A549 (cell line): Measurements from ENCODE around the gene TFRC.

Experiments used
- CEBPB ChIP-seq, 2 experiments: fragments of >200 bp in 1 of 2; sonication (Bioruptor Twin) in 1 of 2; formaldehyde crosslinking in 1 of 2; IDR thresholded peaks; 2 replicates each; pipeline ENCODE4 v1.6.1; 2012 to 2016
- CHD2 ChIP-seq: fragments of 150-350 bp; IDR thresholded peaks from 2 replicates; pipeline ENCODE4 v1.6.1; 2014; ENCODE audit warnings: low read length; ENCODE audit not compliant: partially characterized antibody
- JUN ChIP-seq, 2 experiments: fragments of >200 bp; sonication (Bioruptor Twin); formaldehyde crosslinking; IDR thresholded peaks; 2 replicates in 1 of 2; 3 replicates in 1 of 2; pipeline ENCODE4 v1.6.1; 2016 to 2017
- NFE2L2 ChIP-seq: fragments of 150-350 bp; conservative IDR thresholded peaks from 2 replicates; pipeline ENCODE4 v1.6.1; 2014; ENCODE audit warnings: low read length
- NR3C1 ChIP-seq: fragments of >200 bp; sonication (Bioruptor Twin); formaldehyde crosslinking; IDR thresholded peaks from 3 replicates; pipeline ENCODE4 v1.6.1; 2017
- PHF8 ChIP-seq: fragments of 200-600 bp; sonication (generic); IDR thresholded peaks from 2 replicates; pipeline ENCODE4 v1.6.1; 2016; ENCODE audit warnings: low read depth, mild to moderate bottlenecking, antibody characterized with exemption, moderate library complexity, borderline replicate concordance
- ZFP36 ChIP-seq: fragments of 450-650 bp; IDR thresholded peaks from 2 replicates; pipeline ENCODE4 v1.6.1; 2014; ENCODE audit warnings: borderline replicate concordance; ENCODE audit not compliant: partially characterized antibody
- ZSCAN20 ChIP-seq: fragments of 250-450 bp; sonication (Bioruptor Pico); IDR thresholded peaks from 2 replicates; pipeline ENCODE4 v1.8.0; 2022; ENCODE audit warnings: mild to moderate bottlenecking, moderate library complexity
- TF ChIP-seq, protein P1 (sequence below): fragments of >200 bp; sonication (Bioruptor Twin); formaldehyde crosslinking; IDR thresholded peaks from 3 replicates; pipeline ENCODE4 v1.5.1; 2016
- TF ChIP-seq, protein P2 (sequence below): fragments of 450-650 bp; IDR thresholded peaks from 2 replicates; pipeline ENCODE4 v1.6.1; 2014; ENCODE audit warnings: antibody characterized with exemption

DNA sequence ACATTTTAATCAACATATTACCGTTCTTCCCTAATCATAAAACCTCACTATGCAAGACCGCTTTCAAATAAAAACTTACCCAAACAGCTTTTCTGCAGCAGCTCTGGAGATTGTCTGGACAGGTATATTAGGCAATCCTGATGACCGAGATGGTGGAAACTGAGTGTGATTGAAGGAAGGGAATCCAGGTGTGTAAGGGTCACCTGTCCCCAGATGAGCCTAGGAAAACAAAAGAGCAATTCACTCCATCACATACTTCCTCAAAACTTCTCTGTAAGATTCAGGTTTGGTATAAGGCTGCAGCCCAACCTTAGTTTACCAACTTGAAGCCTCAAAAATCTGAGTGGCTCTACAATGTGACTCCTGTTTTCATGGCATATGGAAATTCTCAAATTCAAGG, 14.5 kb downstream of the TFRC start:
- TF ChIP-seq, protein P1, sequence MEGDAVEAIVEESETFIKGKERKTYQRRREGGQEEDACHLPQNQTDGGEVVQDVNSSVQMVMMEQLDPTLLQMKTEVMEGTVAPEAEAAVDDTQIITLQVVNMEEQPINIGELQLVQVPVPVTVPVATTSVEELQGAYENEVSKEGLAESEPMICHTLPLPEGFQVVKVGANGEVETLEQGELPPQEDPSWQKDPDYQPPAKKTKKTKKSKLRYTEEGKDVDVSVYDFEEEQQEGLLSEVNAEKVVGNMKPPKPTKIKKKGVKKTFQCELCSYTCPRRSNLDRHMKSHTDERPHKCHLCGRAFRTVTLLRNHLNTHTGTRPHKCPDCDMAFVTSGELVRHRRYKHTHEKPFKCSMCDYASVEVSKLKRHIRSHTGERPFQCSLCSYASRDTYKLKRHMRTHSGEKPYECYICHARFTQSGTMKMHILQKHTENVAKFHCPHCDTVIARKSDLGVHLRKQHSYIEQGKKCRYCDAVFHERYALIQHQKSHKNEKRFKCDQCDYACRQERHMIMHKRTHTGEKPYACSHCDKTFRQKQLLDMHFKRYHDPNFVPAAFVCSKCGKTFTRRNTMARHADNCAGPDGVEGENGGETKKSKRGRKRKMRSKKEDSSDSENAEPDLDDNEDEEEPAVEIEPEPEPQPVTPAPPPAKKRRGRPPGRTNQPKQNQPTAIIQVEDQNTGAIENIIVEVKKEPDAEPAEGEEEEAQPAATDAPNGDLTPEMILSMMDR: no peak
- TF ChIP-seq CHD2: no peak
- TF ChIP-seq JUN (IDR thresholded peaks at IDR 0.05): no peak
- no peak for TF ChIP-seq PHF8
- no peak for TF ChIP-seq CEBPB (IDR thresholded peaks at IDR 0.05)
- TF ChIP-seq, protein P2, sequence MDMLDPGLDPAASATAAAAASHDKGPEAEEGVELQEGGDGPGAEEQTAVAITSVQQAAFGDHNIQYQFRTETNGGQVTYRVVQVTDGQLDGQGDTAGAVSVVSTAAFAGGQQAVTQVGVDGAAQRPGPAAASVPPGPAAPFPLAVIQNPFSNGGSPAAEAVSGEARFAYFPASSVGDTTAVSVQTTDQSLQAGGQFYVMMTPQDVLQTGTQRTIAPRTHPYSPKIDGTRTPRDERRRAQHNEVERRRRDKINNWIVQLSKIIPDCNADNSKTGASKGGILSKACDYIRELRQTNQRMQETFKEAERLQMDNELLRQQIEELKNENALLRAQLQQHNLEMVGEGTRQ: no peak
- TF ChIP-seq NFE2L2: no peak
- TF ChIP-seq ZFP36: no peak
- no peak for TF ChIP-seq NR3C1
- no peak for TF ChIP-seq ZSCAN20 (CRISPR knock-in tag)
